GM18861 (cell line): ENCODE results near the gene PIGQ.

Experiments used
- ATAC-seq: cut with Tn5 transposase; IDR thresholded peaks from one replicate; pipeline ENCODE4 v1.9.1; 2021; ENCODE audit not compliant: unreplicated experiment

Gene PIGQ

DNA sequence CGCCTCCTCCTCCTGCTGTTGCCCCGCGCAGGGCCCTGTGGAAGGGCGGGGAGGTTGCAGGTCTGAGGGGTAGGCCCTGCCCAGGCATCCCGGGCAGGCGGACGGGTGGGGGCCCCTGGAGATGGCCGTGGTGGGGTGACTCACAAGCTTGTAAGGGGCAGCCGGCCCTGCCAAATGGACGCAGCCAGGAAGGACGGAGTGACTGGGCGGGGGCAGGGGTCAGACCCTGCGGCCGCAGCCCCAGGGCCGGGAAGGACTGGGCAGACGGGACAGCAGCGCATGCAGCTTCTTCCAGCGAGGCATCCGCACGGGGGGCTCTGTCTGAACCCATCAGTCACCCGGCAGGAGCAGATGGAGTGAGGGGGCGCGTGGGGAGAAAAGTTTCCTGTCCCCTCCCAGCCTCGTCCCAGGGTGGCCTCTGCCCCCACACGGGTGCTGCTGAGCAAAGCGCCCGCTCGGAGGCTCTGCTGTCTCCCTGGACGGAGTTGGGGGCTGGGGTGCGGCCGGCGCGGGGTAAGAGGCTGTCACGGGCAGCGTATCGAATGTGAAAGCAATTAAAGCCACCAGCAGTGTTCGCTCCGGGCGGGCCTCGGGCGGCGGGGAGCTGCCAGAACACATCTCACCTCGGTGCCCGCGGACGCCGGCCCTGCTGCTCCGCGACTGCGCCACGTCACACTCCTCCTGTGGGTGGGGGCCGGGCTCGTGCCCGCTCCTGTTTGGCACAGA is 15.0 kb upstream of the PIGQ start:
- ATAC-seq = no peak

DNA sequence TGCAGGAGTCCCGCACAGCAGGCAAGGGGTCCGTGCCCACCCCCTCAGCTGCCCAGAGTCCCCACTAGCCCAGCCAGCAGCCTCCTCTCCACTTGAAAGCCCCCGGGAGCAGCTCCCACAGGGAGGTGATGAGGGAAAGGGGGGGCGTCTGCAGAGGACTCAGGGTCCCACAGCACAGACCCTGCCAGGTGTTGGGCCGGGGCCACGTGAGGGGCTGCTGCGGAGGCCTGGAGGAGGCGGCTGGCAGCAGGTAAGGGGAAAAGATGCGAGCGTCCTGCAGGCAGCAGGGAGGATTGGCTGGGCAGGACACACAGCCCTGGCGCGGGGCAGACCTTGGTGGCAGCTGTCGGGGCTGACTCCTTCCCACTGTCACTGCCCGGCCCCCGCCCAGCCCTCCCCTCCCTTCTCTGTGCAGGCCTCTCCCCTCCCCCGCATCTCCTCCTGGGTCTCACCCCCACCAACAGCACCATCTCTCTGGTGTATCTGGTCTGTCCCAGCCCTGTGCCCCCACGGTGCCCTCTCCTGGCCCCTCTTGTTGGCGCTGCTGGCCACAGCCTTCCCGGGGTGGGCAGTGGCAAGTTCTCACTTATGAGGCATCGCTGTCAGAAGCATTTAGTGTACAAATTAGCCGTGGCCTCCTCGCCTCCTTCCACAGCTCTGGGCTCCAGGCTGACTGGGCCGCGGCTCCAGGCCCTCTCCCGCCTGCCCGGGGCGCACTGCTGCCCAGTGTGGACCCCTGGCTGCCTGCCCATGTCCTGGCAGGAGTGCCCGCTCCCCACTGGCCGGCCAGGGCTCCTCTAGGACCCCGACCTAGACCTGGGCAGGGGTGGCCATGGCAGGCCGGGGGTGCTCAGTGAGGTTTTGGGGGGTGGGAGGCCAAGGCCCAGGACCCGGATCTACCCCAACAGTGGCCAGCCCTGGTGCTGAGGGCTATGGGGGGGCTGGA is 14.0 kb upstream of the PIGQ start:
- no peak for ATAC-seq

DNA sequence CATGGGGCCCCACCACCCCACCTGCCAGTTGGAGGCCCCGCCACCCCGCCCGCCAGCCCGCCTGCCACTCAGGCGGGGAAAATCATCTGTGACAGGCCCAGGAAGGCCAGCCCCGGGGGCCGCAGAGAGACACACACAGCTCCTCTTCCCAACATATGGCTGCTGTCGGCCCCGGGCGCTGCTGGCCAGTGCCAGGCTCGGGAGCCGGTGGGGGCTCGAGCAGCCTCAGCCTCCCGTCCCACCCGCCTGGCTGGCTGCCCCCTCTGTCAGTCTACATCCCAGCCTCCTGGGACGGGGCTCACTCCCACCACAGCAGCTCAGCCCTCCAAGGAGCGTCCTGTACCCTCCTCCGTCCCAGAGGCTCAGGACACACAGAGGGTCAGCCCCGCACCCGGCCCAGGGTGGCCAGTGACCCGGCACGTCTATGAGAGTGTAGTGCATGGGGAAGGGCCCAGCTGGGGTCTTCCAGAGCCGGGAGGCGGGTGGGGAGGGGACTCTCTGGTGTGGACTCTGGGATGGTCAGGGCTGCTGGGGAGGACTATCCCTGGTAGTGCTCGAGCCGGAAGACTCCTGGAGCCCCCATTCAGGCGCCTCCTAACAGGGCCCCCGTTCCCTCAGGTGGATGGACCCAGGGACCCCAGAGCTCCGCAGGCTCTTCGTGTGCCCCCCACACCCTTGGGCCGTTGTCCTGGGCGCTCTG is 13.1 kb upstream of the PIGQ start:
- ATAC-seq = no peak

DNA sequence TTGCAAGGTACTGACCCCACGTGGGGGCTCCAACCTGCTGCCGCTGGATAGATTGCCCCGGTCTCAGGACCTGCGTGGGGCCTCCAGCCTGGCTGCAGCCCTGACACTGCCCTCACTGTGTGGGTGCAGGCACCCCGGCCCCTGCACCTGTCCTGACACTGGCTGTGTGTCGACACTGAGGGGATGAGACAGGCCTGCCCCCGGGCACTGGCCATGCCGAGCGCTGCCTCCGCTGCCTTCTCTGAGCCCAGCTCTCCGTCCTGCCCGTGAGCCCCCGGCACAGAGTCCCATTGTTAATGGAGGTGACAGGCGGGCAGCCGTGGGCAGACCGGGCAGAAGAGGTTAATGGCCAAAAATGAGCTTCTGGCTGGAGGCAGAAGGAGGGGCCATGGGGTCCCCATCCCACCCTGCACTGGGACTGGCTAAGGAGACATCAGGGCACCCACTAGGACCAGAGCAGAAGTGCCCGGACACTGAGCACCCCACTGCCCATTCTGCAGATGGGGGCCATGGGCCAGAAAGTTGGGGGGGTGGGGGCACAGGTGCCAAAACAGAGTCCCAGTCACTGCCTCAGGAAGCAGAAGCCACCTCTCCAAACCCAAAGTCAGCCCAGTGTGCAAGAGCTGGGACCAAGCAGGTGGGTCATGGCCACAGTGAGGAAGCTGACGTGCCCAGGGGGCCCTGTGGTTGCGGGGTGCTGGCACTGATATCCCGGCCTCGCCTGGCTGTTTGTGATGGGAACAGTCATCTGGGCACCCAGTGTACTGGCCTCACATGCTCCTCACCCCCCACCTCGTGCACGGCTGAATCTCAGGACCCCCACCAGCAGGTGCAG is 12.1 kb upstream of the PIGQ start:
- no peak for ATAC-seq

DNA sequence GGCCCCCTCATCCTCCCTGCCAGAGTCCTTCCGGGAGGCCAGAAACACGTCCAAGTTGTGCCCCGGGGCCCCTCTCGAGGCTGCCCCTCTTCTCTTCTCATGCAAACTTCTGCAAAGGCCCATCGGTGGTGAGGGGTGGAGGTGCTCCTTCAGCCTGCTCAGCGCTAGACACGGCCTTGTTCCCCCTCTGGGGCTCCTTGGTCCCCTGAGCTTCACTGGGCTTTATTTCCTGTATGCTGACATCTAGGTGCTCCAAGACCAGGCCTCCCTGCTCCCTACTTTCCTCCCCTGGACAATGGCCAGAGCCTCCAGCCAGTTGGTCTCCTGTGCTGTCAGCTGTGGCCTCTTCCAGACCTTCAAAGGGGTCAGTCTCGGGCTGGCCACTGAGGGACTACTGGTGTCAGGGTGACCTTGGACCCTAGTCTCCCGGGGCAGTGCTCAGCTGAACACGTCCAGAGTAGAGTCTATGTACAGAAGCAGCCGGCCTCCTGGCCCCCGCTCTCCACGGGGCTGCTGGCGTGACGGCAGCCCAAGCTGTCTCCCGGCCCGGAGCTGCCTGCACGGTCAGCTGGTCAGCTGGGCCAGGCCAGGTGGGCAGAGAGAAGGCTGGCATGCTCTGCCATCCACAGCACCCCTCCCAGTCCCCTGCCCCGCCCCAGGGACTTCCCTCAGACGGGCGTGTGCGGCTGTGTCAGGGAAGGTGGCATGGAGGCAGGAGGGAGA is 11.3 kb upstream of the PIGQ start:
- ATAC-seq = no peak

DNA sequence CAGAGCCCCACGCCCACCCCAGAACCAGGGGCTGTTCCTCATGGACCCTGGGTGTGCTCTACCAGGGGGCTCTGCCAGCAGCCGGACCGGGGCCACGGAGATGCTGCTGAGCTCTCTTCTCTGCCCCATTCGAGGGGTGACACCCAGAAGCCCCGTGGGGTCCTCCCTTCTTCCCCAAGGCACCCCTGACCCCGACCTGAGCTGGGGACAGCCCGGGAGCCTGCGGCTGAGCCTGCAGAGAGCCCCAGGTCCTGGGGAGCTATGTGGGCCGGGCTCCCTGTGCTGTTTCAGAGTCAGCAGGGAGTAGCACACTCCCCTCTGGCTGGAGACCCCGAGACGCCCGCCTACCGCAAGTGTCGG is 10.8 kb upstream of the PIGQ start:
- no peak for ATAC-seq

DNA sequence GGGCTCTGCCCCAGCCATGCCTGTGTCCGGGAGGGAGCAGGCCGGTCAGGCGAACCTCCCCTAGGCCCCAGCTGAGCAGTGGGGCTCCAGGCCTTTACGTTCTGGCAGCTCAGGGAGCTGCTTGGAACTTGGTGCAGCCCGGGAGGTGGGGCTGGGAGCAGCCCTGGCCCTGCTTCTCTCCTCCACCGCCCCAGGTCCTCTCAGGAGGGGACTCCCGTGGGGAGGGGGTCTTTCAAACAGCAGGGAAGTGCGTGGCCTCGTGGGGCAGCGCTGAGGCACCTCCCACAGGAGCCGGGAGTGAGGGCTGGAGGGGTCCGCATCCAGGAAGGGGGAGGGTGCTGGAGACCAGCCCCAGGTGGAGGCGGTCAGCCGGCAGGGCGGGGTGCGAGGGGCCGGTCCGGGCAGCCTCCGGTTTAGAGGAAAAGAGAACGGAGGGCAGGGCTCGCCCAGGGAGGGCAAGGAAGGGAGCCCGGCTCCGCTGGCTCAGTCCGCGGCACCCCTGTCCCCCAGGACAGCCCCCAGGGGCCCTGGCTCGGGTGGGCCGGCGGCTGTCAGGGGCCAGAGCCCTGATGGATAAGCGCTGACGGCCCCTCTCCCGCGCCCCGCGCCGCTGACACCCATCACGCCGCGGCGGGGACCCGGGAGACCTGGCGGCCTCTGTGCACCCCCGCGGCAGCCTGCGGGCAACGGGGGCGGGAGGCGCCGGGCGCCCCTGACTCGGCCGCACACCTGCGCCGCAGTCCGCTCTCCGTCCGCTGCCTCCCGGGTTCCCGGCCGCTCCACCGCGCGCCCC is 10.2 kb upstream of the PIGQ start:
- no peak for ATAC-seq

DNA sequence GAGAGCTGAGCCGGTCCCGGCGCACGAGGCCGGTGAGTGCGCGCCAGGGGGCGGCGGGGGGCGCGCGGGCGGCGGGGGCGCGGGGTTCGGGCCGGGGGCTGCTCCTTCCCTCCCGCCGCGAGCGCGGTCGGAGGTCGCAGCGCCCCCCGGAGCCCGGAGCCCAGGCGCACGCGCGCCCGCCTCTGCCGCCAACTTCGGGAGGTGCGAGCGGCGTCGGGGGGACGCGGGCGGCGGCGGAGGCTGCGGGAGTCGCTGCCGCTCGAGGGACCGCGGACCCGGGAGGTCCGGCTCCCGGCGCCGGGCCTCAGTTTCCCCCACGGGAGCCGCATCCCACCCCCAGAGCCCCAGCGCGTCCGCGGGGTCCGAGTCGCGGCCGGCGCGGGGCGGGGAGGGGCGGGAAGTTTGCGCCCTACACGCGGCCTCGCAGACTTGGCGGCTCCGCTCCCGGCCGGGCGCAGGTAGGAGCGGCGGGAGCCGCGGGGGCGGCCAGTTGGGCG is 9.5 kb upstream of the PIGQ start, which contains the start of gene PRR35:
PRR35 (plus strand) TSS at position 191 of the 497 bp plus-strand sequence. CDS start 2,901 bp downstream, outside the sequence.
- ATAC-seq = no peak

DNA sequence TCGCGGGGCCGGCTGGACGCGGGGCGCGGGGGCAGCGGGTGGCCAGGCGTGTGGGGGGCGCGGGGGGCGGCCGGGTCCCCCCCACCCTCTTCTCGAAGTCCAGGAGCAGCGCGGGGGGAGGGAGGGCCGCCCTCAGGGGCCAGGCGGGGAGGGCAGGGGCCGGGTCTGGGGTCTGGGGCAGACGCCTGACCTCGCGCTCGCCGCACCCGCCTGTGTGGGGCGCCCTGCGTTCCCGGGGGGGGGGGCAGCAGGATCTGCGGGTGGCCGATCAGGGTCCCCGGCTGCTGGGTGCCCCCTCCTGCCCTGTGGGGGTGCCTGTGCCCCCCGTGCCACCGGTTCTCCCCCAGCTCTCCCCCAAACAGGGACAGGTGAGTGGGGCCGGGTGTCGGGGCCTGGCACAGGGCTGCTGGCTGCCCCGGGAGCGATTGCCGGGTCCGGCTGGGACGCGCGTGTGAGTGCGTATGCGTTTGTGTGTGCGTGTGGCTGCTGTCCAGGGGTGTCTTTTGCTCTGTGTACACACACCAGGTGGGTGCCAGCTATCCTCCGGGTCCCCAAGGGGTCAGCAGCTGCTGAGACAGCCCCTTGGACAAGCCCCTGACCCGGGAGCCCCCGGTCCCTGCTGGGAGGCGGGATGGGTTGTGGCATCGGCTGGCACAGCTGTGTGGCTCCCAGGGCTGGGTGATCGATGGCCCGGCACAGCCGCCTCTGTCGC is 8.9 kb upstream of the PIGQ start:
- ATAC-seq = no peak

DNA sequence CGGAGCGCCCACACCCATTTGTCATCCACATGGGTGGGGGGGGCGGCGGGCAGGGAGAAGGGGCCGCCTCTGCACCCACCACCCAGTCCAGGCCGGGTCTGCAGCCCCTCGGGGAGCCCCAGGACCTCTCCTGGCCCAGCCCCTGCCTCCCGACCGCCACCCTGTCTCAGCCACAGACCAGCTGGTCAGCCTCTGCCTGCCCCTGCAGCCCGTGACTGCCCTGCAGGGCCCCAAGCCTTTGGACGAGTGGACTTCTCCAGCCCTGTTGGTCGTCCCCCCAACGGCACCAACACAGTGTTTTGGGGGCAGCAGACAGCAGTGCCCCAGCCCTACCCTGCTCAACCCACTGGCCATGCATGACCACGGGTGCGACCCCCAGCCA is 8.4 kb upstream of the PIGQ start:
- ATAC-seq = no peak

DNA sequence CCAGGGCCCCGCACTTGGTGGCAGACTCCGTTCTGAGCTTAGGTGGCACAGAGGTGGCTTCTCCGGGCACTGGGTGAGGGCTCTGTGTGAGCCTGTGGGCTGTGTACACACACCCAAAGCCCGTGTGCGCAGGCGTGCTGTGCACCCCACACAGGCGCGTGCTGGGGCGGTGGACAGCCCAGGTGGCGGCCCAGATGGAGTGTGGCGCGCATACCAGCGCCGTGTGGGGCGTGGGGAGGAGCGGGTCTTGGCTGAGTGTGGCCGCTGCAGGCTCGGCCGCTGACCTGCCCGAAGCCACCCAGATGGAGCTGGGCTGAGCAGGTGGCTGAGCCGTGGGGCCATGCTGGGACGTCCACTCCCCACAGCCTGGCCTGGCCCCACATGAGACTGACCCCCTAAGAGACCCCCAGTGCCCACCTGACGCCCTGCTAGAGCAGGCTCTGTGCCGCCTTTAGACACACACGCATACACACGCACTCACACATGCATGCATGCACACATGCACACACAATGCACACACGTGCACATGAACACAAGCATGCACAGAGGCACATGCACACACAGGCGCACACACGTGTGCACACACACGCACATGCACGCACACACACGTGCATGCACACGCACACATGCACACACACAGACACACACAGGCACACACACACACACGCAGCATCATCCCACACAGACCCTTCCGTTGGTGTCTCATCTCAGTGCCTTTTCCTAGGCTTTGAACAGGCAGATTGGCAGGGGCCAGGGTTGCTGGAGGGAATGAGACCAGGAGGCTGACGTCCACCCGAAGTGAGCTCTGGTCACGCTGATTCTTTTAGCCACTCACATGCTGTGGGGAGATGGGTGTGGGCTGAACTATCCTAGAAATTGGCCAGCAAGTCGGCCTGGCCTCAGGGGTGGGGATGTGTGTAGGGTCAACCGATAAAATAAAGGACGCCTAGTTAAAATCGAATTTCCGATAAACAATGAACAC is 7.5 kb upstream of the PIGQ start:
- ATAC-seq = no peak

DNA sequence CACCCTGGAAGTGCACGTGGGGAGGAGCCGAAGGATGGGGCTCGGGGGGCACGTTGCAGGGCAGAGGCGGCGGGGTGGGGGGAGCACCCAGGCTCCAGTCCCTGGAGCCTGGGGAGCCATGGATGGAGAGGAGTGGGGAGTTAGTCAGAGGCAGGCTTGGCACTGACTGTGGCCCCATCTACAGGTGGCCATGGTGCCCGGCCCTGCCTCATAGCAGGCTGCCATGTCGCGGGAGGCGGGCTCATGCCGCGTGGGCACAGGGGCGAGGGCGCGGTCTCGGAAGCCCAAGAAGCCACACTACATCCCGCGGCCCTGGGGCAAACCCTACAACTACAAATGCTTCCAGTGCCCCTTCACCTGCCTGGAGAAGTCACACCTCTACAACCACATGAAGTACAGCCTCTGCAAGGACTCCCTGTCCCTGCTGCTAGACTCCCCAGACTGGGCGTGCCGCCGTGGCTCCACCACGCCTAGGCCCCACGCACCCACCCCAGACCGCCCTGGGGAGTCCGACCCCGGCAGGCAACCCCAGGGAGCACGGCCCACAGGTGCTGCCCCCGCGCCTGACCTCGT is 6.6 kb upstream of the PIGQ start:
- ATAC-seq = no peak

DNA sequence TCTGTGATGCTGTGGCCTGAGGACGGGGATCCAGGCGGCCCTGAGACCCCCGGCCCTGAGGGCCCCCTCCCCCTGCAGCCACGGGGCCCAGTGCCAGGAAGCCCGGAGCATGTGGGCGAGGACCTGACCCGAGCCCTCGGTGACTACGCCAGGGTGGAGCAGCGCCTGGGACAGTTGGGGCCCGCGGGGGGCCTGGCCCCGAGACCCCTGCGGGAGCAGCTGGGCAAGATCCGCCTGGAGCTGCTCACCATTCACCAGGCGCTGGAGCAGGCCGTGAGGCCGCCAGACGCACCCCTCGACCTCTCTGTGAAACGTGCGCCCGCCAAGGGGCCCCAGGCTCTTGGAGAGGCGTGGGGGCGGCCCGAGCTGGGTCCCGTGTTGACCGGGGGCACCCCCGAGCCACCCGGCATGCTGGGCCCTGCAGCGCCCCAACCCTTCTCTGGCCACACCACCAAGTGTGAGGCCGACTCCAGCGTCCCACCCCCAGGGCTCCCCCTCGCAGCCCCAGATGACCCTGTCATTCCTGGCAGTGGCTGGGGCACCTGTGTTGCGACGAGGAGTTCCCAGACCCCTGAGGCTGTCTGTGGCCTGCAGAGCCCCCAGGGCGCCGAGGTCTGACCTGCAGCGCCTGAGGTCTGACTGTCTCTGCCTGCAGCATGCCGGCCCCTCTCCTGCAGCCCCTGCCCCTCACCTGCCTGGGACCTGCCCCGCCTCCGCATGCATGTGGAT is 4.9 kb upstream of the PIGQ start:
- ATAC-seq = no peak

DNA sequence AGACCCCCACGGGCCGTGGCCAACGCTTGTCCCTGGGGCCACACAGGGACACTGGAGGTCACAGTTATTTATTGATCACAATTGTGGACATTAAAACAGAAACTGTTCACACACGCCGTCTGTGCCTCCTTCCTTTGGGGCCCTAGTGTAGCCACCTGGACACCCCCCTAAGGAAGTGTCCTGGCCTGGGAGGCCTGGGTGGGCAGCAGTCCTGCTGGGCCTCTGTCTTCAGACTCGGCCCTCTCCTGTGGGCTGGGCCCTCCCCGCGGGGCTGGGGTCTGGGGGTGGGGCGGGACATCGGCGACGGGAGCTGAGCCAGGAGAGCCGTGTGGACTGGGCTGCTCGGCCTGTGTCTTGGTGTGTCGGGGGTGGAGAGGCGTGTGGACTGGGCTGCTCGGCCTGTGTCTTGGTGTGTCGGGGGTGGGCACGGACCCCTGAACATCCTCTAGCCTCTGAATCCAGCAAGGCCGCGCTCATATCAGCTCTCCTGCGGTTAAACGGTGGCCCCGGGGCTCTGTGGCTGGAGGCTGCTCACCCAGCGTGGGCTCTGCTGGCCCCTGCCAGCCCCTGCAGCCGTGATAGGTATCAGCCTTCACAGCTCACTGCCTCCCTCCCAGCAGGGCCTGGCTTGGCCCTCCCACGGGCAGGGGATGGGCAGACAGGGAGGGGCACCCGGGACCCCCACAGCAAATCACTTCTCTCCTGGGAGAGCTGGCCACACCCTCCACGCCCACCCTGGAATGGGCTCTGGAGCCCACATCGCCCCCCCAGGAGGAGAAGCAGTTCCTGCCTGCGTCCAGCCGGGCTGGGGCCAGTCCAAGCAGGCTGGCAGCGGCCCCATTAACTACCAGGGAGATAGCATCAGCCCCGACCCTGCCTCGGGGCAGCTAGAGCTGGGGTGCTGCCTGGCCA is 4.1 kb upstream of the PIGQ start:
- ATAC-seq = no peak
